Measurements from ENCODE around the gene PRELID3B.

DNA sequence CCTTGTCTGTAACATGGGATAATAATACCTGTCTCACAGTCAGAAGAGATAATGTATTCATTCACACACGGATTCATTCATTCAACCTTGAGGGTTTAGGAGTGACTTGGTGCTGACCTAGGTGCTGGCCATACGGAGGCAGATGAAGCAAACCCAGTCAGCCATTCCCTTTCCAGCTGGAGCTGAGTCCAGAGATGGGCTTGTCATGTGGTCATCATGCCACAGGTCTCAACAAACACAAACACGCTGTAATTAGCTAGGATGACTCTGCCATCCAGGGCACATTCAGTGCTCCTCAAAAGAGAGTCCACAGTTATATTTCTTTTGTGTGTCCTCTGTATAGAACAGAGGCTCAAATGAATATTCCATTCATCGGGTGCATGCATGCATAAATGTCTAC lies 19.5 kb upstream of the PRELID3B start:
- TF ChIP-seq, protein P1, sequence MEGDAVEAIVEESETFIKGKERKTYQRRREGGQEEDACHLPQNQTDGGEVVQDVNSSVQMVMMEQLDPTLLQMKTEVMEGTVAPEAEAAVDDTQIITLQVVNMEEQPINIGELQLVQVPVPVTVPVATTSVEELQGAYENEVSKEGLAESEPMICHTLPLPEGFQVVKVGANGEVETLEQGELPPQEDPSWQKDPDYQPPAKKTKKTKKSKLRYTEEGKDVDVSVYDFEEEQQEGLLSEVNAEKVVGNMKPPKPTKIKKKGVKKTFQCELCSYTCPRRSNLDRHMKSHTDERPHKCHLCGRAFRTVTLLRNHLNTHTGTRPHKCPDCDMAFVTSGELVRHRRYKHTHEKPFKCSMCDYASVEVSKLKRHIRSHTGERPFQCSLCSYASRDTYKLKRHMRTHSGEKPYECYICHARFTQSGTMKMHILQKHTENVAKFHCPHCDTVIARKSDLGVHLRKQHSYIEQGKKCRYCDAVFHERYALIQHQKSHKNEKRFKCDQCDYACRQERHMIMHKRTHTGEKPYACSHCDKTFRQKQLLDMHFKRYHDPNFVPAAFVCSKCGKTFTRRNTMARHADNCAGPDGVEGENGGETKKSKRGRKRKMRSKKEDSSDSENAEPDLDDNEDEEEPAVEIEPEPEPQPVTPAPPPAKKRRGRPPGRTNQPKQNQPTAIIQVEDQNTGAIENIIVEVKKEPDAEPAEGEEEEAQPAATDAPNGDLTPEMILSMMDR (IDR thresholded peaks at IDR 0.05), result no peak
- no peak for TF ChIP-seq POLR2A (IDR thresholded peaks at IDR 0.05)

Measured in right lobe of liver (tissue), 4 donors.